Neural progenitor cell (in vitro differentiated cells): ENCODE data around the gene MYH15. TPM values are rescaled to one million over a fixed set of nuclear protein-coding genes. Genes with fewer than 3 reads are reported as not detected.
A peak's percentile ranks its signal among the peaks of the same experiment; 100 is the strongest.

Source experiments
- DNase-seq: peaks from one replicate; pipeline ENCODE4 v3.0.0-alpha.2; 2016; ENCODE audit warnings: low spot score
- H2AFZ ChIP-seq: fragments of 200-600 bp; sonication (generic); replicated peaks from 2 replicates; pipeline ENCODE4 v1.6.1; 2016; ENCODE audit warnings: antibody characterized with exemption
- H3F3A ChIP-seq: fragments of 200-600 bp; sonication (generic); 2 replicates; pipeline ENCODE4 v1.6.1; 2016; ENCODE audit warnings: antibody characterized with exemption, low read depth
- H3K27ac ChIP-seq: fragments of 200-600 bp; sonication (generic); 2 replicates; pipeline ENCODE4 v1.5.1; 2016; ENCODE audit warnings: mild to moderate bottlenecking
- H3K27me3 ChIP-seq: fragments of 200-600 bp; sonication (generic); 2 replicates; pipeline ENCODE4 v1.6.1; 2016; ENCODE audit warnings: mild to moderate bottlenecking, moderate library complexity
- H3K36me3 ChIP-seq: fragments of 200-600 bp; sonication (generic); 2 replicates; pipeline ENCODE4 v1.5.1; 2016
- H3K4me1 ChIP-seq: fragments of 200-600 bp; sonication (generic); 2 replicates; pipeline ENCODE4 v1.6.1; 2016; ENCODE audit warnings: mixed run types
- H3K4me2 ChIP-seq: fragments of 200-600 bp; sonication (generic); 2 replicates; pipeline ENCODE4 v1.6.1; 2016
- H3K4me3 ChIP-seq: fragments of 200-600 bp; sonication (generic); 2 replicates; pipeline ENCODE4 v1.5.1; 2016
- H3K79me2 ChIP-seq: fragments of 200-600 bp; sonication (generic); 2 replicates; pipeline ENCODE4 v1.6.1; 2016; ENCODE audit warnings: low read depth
- H3K9ac ChIP-seq: fragments of 200-600 bp; sonication (generic); 2 replicates; pipeline ENCODE4 v1.6.1; 2016
- H3K9me3 ChIP-seq: fragments of 200-600 bp; sonication (generic); 2 replicates; pipeline ENCODE4 v1.5.1; 2016; ENCODE audit warnings: low read depth
- H4K20me1 ChIP-seq: fragments of 200-600 bp; sonication (generic); 2 replicates; pipeline ENCODE4 v1.6.1; 2016; ENCODE audit warnings: low read depth
- H3K27ac Mint-ChIP-seq: 3 replicates; pipeline ENCODE4 v1.8.0; 2021; ENCODE audit warnings: mixed read lengths
- H3K27me3 Mint-ChIP-seq: 2 replicates; pipeline ENCODE4 v1.8.0; 2022; ENCODE audit warnings: low read depth, mild to moderate bottlenecking, inconsistent platforms, moderate library complexity, mixed read lengths; ENCODE audit not compliant: insufficient read depth
- H3K36me3 Mint-ChIP-seq: 3 replicates; pipeline ENCODE4 v1.8.0; 2021; ENCODE audit warnings: mixed read lengths
- H3K4me1 Mint-ChIP-seq: 3 replicates; pipeline ENCODE4 v1.8.0; 2021; ENCODE audit warnings: mixed read lengths
- H3K4me3 Mint-ChIP-seq: 3 replicates; pipeline ENCODE4 v1.8.0; 2021; ENCODE audit warnings: mild to moderate bottlenecking, moderate library complexity, mixed read lengths
- H3K9me3 Mint-ChIP-seq: 3 replicates; pipeline ENCODE4 v1.8.0; 2020; ENCODE audit warnings: mixed read lengths
- CTCF ChIP-seq: fragments of 200-600 bp; sonication (generic); IDR thresholded peaks from 2 replicates; pipeline ENCODE4 v1.5.1; 2017; ENCODE audit warnings: antibody characterized with exemption, mild to moderate bottlenecking
- EZH2 ChIP-seq: fragments of 200-600 bp; sonication (generic); IDR thresholded peaks from 2 replicates; pipeline ENCODE4 v1.6.1; 2017; ENCODE audit warnings: antibody characterized with exemption, mild to moderate bottlenecking, moderate library complexity
- EZH2phosphoT487 ChIP-seq: fragments of 200-600 bp; sonication (generic); IDR thresholded peaks from 2 replicates; pipeline ENCODE4 v1.6.1; 2017; ENCODE audit warnings: antibody characterized with exemption
- total RNA-seq: library from RNA; depleted of rRNA; stranded (reverse); fragments of >200 nt; gene quantifications from 2 replicates; pipeline ENCODE4 v1.2.3, GENCODE V29; 2015; ENCODE audit warnings: low replicate concordance

Gene MYH15
- total RNA-seq, 1 donor from 2014 or later: not detected

GRCh38 chr3:108528459-108529252, 18.3 kb upstream of the MYH15 start:
- TF ChIP-seq EZH2: no peak
- TF ChIP-seq EZH2phosphoT487: no peak
- TF ChIP-seq CTCF: no peak
- no peak overlapping the region for H2AFZ ChIP-seq
- Mint-ChIP-seq H3K4me3 (no peak overlapping the region), H3K9me3 (peaks cover 2% of the 10 kb centered on the region), H3K27me3 (peaks cover 4% of the 10 kb centered on the region), H3K27ac (no peak overlapping the region), H3K36me3 (no peaks in the 10 kb centered on the region), H3K4me1 (peaks cover 17% of the 10 kb centered on the region)
- peaks cover 5% of the 10 kb centered on the region for H3F3A ChIP-seq
- no peaks in the 10 kb centered on the region for H3K79me2 ChIP-seq
- no peaks in the 10 kb centered on the region for H4K20me1 ChIP-seq
- no peak overlapping the region for H3K4me3 ChIP-seq
- no peaks in the 10 kb centered on the region for H3K9me3 ChIP-seq
- DNase-seq: no peak
- no peak overlapping the region for H3K9ac ChIP-seq
- H3K4me1 ChIP-seq: peaks cover 35% of the 10 kb centered on the region
- no peaks in the 10 kb centered on the region for H3K27me3 ChIP-seq
- no peak overlapping the region for H3K27ac ChIP-seq
- H3K36me3 ChIP-seq: no peaks in the 10 kb centered on the region
- no peak overlapping the region for H3K4me2 ChIP-seq

GRCh38 chr3:108527817-108528216, 17.4 kb upstream of the MYH15 start:
- no peak overlapping the region for H2AFZ ChIP-seq
- TF ChIP-seq EZH2: no peak
- no peak for TF ChIP-seq EZH2phosphoT487
- no peak for TF ChIP-seq CTCF
- no peak for DNase-seq
- peaks cover 4% of the 10 kb centered on the region for H3K27me3 Mint-ChIP-seq
- no peaks in the 10 kb centered on the region for H3K27me3 ChIP-seq
- no peak overlapping the region for H3K27ac ChIP-seq
- H3K4me3 ChIP-seq: no peak overlapping the region
- H4K20me1 ChIP-seq: no peaks in the 10 kb centered on the region
- peaks cover 2% of the 10 kb centered on the region for H3K9me3 Mint-ChIP-seq
- no peak overlapping the region for H3K9ac ChIP-seq
- H3K27ac Mint-ChIP-seq: no peak overlapping the region
- no peaks in the 10 kb centered on the region for H3K36me3 Mint-ChIP-seq
- peaks cover 5% of the 10 kb centered on the region for H3F3A ChIP-seq
- no peaks in the 10 kb centered on the region for H3K79me2 ChIP-seq
- H3K9me3 ChIP-seq: no peaks in the 10 kb centered on the region
- peak overlapping the region; percentile 29 for H3K4me2 ChIP-seq
- no peak overlapping the region for H3K4me3 Mint-ChIP-seq
- H3K36me3 ChIP-seq: no peaks in the 10 kb centered on the region
- peaks cover 17% of the 10 kb centered on the region for H3K4me1 Mint-ChIP-seq
- H3K4me1 ChIP-seq: peaks cover 35% of the 10 kb centered on the region

GRCh38 chr3:108527109-108527508, 16.7 kb upstream of the MYH15 start:
- DNase-seq: peak; percentile 87
- H3K36me3 Mint-ChIP-seq: no peaks in the 10 kb centered on the region
- TF ChIP-seq EZH2phosphoT487 (no peak), CTCF (no peak), EZH2 (no peak)

More at GRCh38 chr3:108527109-108527508, 16.7 kb upstream of the MYH15 start:
- Histone ChIP-seq H2AFZ (no peak overlapping the region), H3K9ac (no peak overlapping the region), H3K4me2 (peak overlapping the region; percentile 29), H3F3A (peaks cover 5% of the 10 kb centered on the region), H3K9me3 (no peaks in the 10 kb centered on the region), H3K79me2 (no peaks in the 10 kb centered on the region), H3K4me1 (peaks cover 35% of the 10 kb centered on the region), H3K4me3 (no peak overlapping the region), H3K27ac (no peak overlapping the region), H3K27me3 (no peaks in the 10 kb centered on the region), H4K20me1 (no peaks in the 10 kb centered on the region), H3K36me3 (no peaks in the 10 kb centered on the region)
- peaks cover 17% of the 10 kb centered on the region for H3K4me1 Mint-ChIP-seq
- peaks cover 2% of the 10 kb centered on the region for H3K9me3 Mint-ChIP-seq
- no peak overlapping the region for H3K4me3 Mint-ChIP-seq
- peaks cover 4% of the 10 kb centered on the region for H3K27me3 Mint-ChIP-seq
- peak overlapping the region; percentile 53 for H3K27ac Mint-ChIP-seq
